ENCODE measurements around the gene MMRN2.

DNA sequence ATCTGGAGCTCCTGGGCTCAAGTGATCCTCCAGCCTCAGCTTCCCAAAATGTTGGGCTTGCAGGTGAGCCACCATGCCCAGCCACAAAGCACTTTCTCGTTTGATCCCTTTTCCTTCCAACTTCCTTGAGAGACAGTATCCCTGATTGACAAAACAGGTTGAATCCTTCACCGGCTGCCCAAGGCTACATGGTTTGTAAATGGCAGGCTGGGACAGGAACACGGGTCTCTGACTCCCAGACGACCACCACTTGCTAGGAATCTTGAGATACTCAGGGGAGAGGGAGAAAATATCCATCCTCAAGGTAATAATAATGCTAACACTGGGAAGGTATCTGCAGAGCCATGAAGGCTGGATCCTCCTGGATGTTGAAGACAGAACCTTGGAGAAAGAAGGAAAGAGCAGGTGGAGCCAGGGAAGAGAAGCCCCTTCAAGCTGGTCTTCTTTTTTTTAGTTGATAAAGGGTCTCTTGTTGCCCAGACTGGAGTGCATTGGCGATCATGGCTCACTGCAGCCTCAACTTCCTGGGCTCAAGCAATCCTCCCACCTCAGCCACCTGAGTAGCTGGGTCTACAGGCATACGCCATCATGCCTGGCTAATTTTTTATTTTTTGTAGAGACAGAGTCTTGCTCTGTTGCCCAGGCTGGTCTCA, 19.8 kb downstream of the MMRN2 start:
- TF ChIP-seq, protein P1, sequence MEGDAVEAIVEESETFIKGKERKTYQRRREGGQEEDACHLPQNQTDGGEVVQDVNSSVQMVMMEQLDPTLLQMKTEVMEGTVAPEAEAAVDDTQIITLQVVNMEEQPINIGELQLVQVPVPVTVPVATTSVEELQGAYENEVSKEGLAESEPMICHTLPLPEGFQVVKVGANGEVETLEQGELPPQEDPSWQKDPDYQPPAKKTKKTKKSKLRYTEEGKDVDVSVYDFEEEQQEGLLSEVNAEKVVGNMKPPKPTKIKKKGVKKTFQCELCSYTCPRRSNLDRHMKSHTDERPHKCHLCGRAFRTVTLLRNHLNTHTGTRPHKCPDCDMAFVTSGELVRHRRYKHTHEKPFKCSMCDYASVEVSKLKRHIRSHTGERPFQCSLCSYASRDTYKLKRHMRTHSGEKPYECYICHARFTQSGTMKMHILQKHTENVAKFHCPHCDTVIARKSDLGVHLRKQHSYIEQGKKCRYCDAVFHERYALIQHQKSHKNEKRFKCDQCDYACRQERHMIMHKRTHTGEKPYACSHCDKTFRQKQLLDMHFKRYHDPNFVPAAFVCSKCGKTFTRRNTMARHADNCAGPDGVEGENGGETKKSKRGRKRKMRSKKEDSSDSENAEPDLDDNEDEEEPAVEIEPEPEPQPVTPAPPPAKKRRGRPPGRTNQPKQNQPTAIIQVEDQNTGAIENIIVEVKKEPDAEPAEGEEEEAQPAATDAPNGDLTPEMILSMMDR (IDR thresholded peaks at IDR 0.05), result no peak
- no peak for TF ChIP-seq POLR2A (IDR thresholded peaks at IDR 0.05)
